ENCODE results near the gene NPAS4.

The NPAS4 gene

GRCh38 chr11:66471142-66471541 is 50.3 kb downstream of the NPAS4 start:
- TF ChIP-seq CTCF (IDR thresholded peaks at IDR 0.05; ENCODE audit: low read depth, low read length, missing control alignments), result no peak
- DNase-seq (ENCODE audit: extremely low read depth, low read depth), result no peak
- H3K4me3 ChIP-seq (replicated peaks; ENCODE audit: low read depth, low read length), result no peak overlapping the region

- no peak for DNase-seq (ENCODE audit: extremely low read depth, low read depth)
- no peak overlapping the region for H3K4me3 ChIP-seq (replicated peaks; ENCODE audit: low read depth, low read length)
- no peak for TF ChIP-seq CTCF (IDR thresholded peaks at IDR 0.05; ENCODE audit: low read depth, low read length, missing control alignments)
Observed at GRCh38 chr11:66472054-66472453, 51.2 kb downstream of the NPAS4 start.

- H3K4me3 ChIP-seq (replicated peaks; ENCODE audit: low read depth, low read length), result no peak overlapping the region
- TF ChIP-seq CTCF (IDR thresholded peaks at IDR 0.05; ENCODE audit: low read depth, low read length, missing control alignments), result no peak
- no peak for DNase-seq (ENCODE audit: extremely low read depth, low read depth)
Observed at GRCh38 chr11:66473167-66473566, 52.3 kb downstream of the NPAS4 start.

GRCh38 chr11:66473608-66474515 is 53.0 kb downstream of the NPAS4 start:
- H3K4me3 ChIP-seq (replicated peaks; ENCODE audit: low read depth, low read length), result no peak overlapping the region
- no peak for TF ChIP-seq CTCF (IDR thresholded peaks at IDR 0.05; ENCODE audit: low read depth, low read length, missing control alignments)
- DNase-seq (ENCODE audit: extremely low read depth, low read depth), result no peak

GRCh38 chr11:66475349-66476172 is 54.7 kb downstream of the NPAS4 start:
- no peak overlapping the region for H3K4me3 ChIP-seq (replicated peaks; ENCODE audit: low read depth, low read length)
- no peak for TF ChIP-seq CTCF (IDR thresholded peaks at IDR 0.05; ENCODE audit: low read depth, low read length, missing control alignments)
- DNase-seq (ENCODE audit: extremely low read depth, low read depth), result no peak

Data from HFF-Myc (cell line).